GM06990 (cell line): ENCODE data around the gene RAB40A.
A peak's percentile ranks its signal among the peaks of the same experiment; 100 is the strongest.

Experiments used
- DNase-seq: peaks from one replicate; pipeline ENCODE4 v3.0.0-alpha.2; 2011; ENCODE audit not compliant: insufficient read length; ENCODE audit errors: extremely low read depth
- H3K27me3 ChIP-seq: replicated peaks from 2 replicates; pipeline ENCODE4 v1.6.0; 2011; ENCODE audit warnings: low read length; ENCODE audit not compliant: control insufficient read depth, insufficient read depth
- H3K36me3 ChIP-seq: 2 replicates; pipeline ENCODE4 v1.5.1; 2011; ENCODE audit warnings: low read length; ENCODE audit not compliant: control insufficient read depth, insufficient read depth
- H3K4me3 ChIP-seq: replicated peaks from 2 replicates; pipeline ENCODE4 v1.5.1; 2011; ENCODE audit warnings: low read depth, mild to moderate bottlenecking, control low read depth, low read length
- CTCF ChIP-seq: IDR thresholded peaks from 2 replicates; pipeline ENCODE4 v1.5.1; 2011; ENCODE audit warnings: low read length, control low read depth, mild to moderate bottlenecking, inconsistent platforms; ENCODE audit not compliant: insufficient read depth, poor library complexity, severe bottlenecking

The RAB40A gene

GRCh38 chrX:103554687-103555424 is 35.6 kb upstream of the RAB40A start:
- TF ChIP-seq CTCF = no peak
- peak overlapping the region; percentile 72 for H3K4me3 ChIP-seq
- H3K27me3 ChIP-seq = no peaks in the 10 kb centered on the region
- peak; percentile 26 for DNase-seq
- H3K36me3 ChIP-seq = no peaks in the 10 kb centered on the region

GRCh38 chrX:103552236-103552635 is 32.9 kb upstream of the RAB40A start:
- Histone ChIP-seq H3K36me3 (no peaks in the 10 kb centered on the region), H3K4me3 (no peak overlapping the region), H3K27me3 (no peaks in the 10 kb centered on the region)
- no peak for DNase-seq
- TF ChIP-seq CTCF = no peak

GRCh38 chrX:103550415-103551051 is 31.2 kb upstream of the RAB40A start:
- no peak overlapping the region for H3K4me3 ChIP-seq
- no peaks in the 10 kb centered on the region for H3K36me3 ChIP-seq
- no peak for TF ChIP-seq CTCF
- no peak for DNase-seq
- H3K27me3 ChIP-seq = no peaks in the 10 kb centered on the region

GRCh38 chrX:103549916-103550315 is 30.6 kb upstream of the RAB40A start:
- no peak for DNase-seq
- Histone ChIP-seq H3K36me3 (no peaks in the 10 kb centered on the region), H3K27me3 (no peaks in the 10 kb centered on the region), H3K4me3 (no peak overlapping the region)
- TF ChIP-seq CTCF = no peak

- TF ChIP-seq CTCF = no peak
- H3K36me3 ChIP-seq = no peaks in the 10 kb centered on the region
- DNase-seq = no peak
- no peaks in the 10 kb centered on the region for H3K27me3 ChIP-seq
- H3K4me3 ChIP-seq = no peak overlapping the region
Observed at GRCh38 chrX:103540145-103540544, 20.9 kb upstream of the RAB40A start.
